Sigmoid colon (tissue), 7 donors: ENCODE measurements around the gene CLIC3. TPM values are rescaled to one million over a fixed set of nuclear protein-coding genes. Genes with fewer than 3 reads are reported as not detected.

Experiments used
- DNase-seq: peaks from one replicate; pipeline ENCODE4 v3.0.0-alpha.2; 2019
- H3K27ac ChIP-seq, 4 donors: fragments of 200-600 bp; sonication (generic); one replicate each; pipeline ENCODE4 v1.5.1; 2016 to 2019; ENCODE audit warnings: mild to moderate bottlenecking in 1 of 4
- H3K27me3 ChIP-seq, 3 donors: fragments of 200-600 bp; sonication (generic); one replicate each; pipeline ENCODE4 v1.5.1; 2019; ENCODE audit warnings: mild to moderate bottlenecking in 1 of 3
- H3K36me3 ChIP-seq, 4 donors: fragments of 200-600 bp; sonication (generic); one replicate each; pipeline ENCODE4 v1.5.1; 2016 to 2019
- H3K4me1 ChIP-seq, 4 donors: fragments of 200-600 bp; sonication (generic); one replicate each; pipeline ENCODE4 v1.5.1; 2017 to 2019
- H3K4me3 ChIP-seq, 4 donors: fragments of 200-600 bp; sonication (generic); one replicate each; pipeline ENCODE4 v1.5.1; 2017 to 2019; ENCODE audit warnings: mild to moderate bottlenecking in 2 of 4, moderate library complexity in 1 of 4
- H3K9me3 ChIP-seq, 4 donors: fragments of 200-600 bp in 3 of 4; sonication (generic) in 3 of 4; one replicate each; pipeline versions ENCODE4 v1.5.1 to v1.6.1; 2013 to 2019
- EP300 ChIP-seq, 4 donors: sonication (generic); formaldehyde crosslinking; IDR thresholded peaks; one replicate each; pipeline ENCODE4 v1.6.1; 2017; ENCODE audit warnings: antibody characterized with exemption in 4 of 4
- POLR2A ChIP-seq, 2 donors: fragments of 450-650 bp; IDR thresholded peaks; one replicate each; pipeline ENCODE4 v1.6.1; 2016; ENCODE audit warnings: antibody characterized with exemption in 2 of 2, mild to moderate bottlenecking in 2 of 2, moderate library complexity in 2 of 2
- POLR2AphosphoS5 ChIP-seq, 4 donors: sonication (generic); formaldehyde crosslinking; IDR thresholded peaks; one replicate each; pipeline ENCODE4 v1.6.1; 2017; ENCODE audit warnings: antibody characterized with exemption in 4 of 4
- WGBS, 2 donors: extraction: QIAGEN DNeasy Blood & Tissue Kit; methylation state at CpG; one replicate each; pipeline ENCODE4 v1.1.7; 2013; 5-methylcytosine and 5-hydroxymethylcytosine counted together
- intact Hi-C: fragments of 100-400 bp; cut with DNase I; formaldehyde crosslinking; loops from one replicate; pipeline ENCODE4 v1.15.1; 2023
- polyA plus RNA-seq, 3 donors: library from polyadenylated mRNA; stranded (reverse); fragments of 200-250 nt; gene quantifications; one replicate each; pipeline ENCODE4 v1.2.3, GENCODE V29; 2013
- total RNA-seq, 4 donors: library from RNA; depleted of rRNA; stranded (reverse); fragments of >200 nt; gene quantifications; one replicate each; pipeline ENCODE4 v1.1.0, GENCODE V29; 2016
- TF ChIP-seq, protein P1 (sequence below), 4 experiments: fragments of 450-650 bp in 3 of 4; fragments of 200-600 bp in 1 of 4; IDR thresholded peaks; one replicate each; pipeline ENCODE4 v1.5.1; 2016 to 2019; ENCODE audit warnings: antibody characterized with exemption in 4 of 4, mild to moderate bottlenecking in 3 of 4, moderate library complexity in 2 of 4
- donor health status: healthy with polysubstance abuse.
- donor health status: Bipolar disorder and iron deficiency.
- donor health status: healthy.

Gene CLIC3
- total and polyA plus RNA-seq, 7 donors, result 1.4 to 4.7 TPM; not detected in 5

DNA sequence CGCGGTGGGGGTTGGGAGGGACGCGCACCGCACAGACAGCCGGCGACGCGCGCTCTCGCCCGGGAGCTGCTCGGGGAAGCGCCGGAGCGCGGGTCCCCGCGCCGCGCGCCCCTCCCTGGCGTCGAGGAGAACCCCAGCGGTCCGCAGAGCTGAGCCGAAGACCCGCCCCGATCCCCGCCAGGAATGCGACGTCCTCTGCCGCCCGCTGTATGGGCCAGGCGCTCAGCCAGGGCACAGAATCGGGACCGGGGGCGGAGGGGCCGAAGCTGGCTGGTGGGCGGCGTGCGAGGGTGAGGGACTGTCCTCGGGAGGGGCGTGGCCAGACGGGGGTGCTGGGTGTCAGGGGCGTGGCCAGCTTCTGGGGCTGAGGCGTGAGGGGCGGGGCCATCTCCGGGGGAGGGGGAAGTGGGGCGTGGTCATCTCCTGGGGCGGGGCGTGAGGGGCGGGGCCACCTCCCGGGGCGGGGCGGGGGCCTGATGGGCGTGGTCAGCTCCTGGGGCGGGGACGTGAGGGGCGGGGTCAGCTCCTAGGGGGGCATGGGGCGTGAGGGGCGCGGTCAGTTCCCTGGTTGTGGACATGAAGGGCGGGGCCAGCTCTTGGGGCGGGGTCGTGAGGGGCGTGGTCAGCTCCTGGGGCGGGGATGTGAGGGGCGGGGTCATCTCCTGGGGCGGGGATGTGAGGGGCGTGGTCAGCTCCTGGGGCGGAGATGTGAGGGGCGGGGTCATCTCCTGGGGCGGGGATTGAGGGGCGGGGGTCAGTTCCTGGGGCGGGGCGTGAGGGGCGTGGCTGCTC lies 18.1 kb downstream of the CLIC3 start:
- intact Hi-C loops, result no loop called here
- Histone ChIP-seq H3K4me3 (peak overlapping the region; percentile 12 to 52 (median 42)), H3K9me3 (no peaks in the 10 kb centered on the region), H3K4me1 (peaks cover 0 to 15% (median 12%) of the 10 kb centered on the region in 4 donors), H3K27ac (peak overlapping the region in 2 of 4 donors; percentile 17 to 25), H3K36me3 (no peaks in the 10 kb centered on the region), H3K27me3 (peaks cover 0 to 38% (median 32%) of the 10 kb centered on the region in 3 donors)
- TF ChIP-seq, protein P1, sequence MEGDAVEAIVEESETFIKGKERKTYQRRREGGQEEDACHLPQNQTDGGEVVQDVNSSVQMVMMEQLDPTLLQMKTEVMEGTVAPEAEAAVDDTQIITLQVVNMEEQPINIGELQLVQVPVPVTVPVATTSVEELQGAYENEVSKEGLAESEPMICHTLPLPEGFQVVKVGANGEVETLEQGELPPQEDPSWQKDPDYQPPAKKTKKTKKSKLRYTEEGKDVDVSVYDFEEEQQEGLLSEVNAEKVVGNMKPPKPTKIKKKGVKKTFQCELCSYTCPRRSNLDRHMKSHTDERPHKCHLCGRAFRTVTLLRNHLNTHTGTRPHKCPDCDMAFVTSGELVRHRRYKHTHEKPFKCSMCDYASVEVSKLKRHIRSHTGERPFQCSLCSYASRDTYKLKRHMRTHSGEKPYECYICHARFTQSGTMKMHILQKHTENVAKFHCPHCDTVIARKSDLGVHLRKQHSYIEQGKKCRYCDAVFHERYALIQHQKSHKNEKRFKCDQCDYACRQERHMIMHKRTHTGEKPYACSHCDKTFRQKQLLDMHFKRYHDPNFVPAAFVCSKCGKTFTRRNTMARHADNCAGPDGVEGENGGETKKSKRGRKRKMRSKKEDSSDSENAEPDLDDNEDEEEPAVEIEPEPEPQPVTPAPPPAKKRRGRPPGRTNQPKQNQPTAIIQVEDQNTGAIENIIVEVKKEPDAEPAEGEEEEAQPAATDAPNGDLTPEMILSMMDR (IDR thresholded peaks at IDR 0.05), result no peak
- TF ChIP-seq POLR2A (IDR thresholded peaks at IDR 0.05) (no peak), EP300 (IDR thresholded peaks at IDR 0.05) (no peak), POLR2AphosphoS5 (IDR thresholded peaks at IDR 0.05) (no peak)
- no peak for DNase-seq
- 3 to 4% methylated on average over 78 of the region's 78 CpGs for WGBS, 2 donors

DNA sequence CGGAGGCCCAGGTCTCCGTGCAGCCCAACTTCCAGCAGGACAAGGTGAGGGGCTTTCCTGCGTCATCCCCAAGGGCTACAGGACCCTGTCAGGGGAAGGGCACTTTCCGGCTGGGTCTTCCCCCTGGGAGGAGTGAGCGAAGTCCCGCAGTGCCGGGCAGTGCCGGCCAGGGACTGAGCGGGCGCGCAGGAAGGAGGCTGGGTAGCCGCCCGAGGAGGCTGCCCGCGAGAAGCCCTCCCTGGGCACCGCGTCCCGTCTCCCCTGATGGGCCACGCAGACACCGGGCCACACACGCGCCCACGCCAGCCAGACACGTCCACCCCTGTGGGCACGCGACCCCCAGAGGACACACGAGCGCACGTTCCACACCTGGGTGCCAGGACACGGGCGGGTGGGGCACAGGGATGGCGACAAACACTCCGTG lies 18.7 kb downstream of the CLIC3 start:
- WGBS, 2 donors, result 14 to 32% methylated on average over 33 of the region's 33 CpGs
- DNase-seq, result no peak
- no peak for TF ChIP-seq POLR2AphosphoS5 (IDR thresholded peaks at IDR 0.05)
- no peak for TF ChIP-seq POLR2A (IDR thresholded peaks at IDR 0.05)
- TF ChIP-seq, protein P1 (IDR thresholded peaks at IDR 0.05), result no peak
- TF ChIP-seq EP300 (IDR thresholded peaks at IDR 0.05), result no peak
- intact Hi-C loops, result no loop called here
- no peaks in the 10 kb centered on the region for H3K9me3 ChIP-seq
- H3K4me1 ChIP-seq, result peaks cover 0 to 15% (median 12%) of the 10 kb centered on the region in 4 donors
- H3K4me3 ChIP-seq, result peak overlapping the region; percentile 12 to 52 (median 42)
- H3K27ac ChIP-seq, result peak overlapping the region in 2 of 4 donors; percentile 17 to 25
- no peaks in the 10 kb centered on the region for H3K36me3 ChIP-seq
- peaks cover 0 to 33% (median 26%) of the 10 kb centered on the region in 3 donors for H3K27me3 ChIP-seq

DNA sequence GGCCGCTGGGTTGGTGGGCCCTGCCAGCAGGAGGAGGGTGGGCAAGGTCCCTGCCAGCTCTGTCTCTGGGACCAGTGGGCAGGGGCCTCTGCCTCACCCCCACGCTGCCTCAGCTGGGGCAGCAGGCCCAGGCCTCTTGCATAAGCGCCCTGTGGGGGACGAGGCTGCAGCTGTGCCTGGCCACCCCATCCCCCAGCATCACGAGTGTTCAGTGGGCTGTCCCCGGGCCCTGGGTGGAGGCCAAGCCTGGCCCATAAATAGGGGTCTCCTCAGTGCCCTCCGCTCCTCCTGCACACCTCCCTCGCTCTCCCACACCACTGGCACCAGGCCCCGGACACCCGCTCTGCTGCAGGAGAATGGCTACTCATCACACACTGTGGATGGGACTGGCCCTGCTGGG lies 19.1 kb downstream of the CLIC3 start, which contains the start of gene PTGDS:
PTGDS (plus strand) TSS at position 282 of the 400 bp plus-strand sequence; CDS start at position 357, 75 bp downstream.
- Histone ChIP-seq H3K36me3 (no peaks in the 10 kb centered on the region), H3K4me3 (peak within 1 kb of the TSS; percentile 12 to 52 (median 42)), H3K27ac (peak within 1 kb of the TSS in 2 of 4 donors; percentile 17 to 25), H3K4me1 (peaks cover 0 to 15% (median 12%) of the 10 kb centered on the region in 4 donors), H3K9me3 (no peaks in the 10 kb centered on the region), H3K27me3 (peaks cover 0 to 33% (median 21%) of the 10 kb centered on the region in 3 donors)
- WGBS, 2 donors, result 80 to 81% methylated on average over 10 of the region's 10 CpGs
- DNase-seq, result no peak
- TF ChIP-seq EP300 (IDR thresholded peaks at IDR 0.05) (no peak), POLR2AphosphoS5 (IDR thresholded peaks at IDR 0.05) (no peak), POLR2A (IDR thresholded peaks at IDR 0.05) (no peak)
- TF ChIP-seq, protein P1 (IDR thresholded peaks at IDR 0.05), result no peak
- intact Hi-C loops, result no loop called here

DNA sequence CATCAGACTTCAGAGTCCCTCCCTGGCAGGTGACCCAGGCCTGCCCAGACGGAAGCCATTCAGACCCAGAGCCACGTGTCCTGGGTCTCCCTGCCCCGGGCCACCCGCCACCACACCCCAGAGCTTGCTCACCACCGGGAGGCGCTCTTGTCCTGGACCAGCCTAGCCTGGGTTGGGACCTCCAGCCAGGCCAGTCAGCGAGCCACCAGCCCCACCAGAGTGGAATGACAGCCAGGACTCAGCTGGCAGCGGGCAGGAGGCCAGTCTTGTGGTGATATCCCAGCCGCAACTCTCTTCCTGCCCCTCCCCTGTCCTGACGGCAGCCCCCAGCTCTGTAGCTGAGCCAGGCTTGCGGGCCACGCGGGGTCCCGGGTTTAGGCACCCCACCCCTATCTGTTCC lies 20.7 kb downstream of the CLIC3 start:
- Histone ChIP-seq H3K36me3 (no peaks in the 10 kb centered on the region), H3K4me3 (no peak overlapping the region), H3K27me3 (peaks cover 0 to 29% (median 6%) of the 10 kb centered on the region in 3 donors), H3K27ac (peak overlapping the region in 1 of 4 donors; percentile 27), H3K4me1 (peaks cover 0 to 15% (median 12%) of the 10 kb centered on the region in 4 donors), H3K9me3 (no peaks in the 10 kb centered on the region)
- 45 to 59% methylated on average over 14 of the region's 14 CpGs for WGBS, 2 donors
- TF ChIP-seq, protein P1 (IDR thresholded peaks at IDR 0.05), result no peak
- TF ChIP-seq POLR2AphosphoS5 (IDR thresholded peaks at IDR 0.05) (no peak), POLR2A (IDR thresholded peaks at IDR 0.05) (no peak), EP300 (IDR thresholded peaks at IDR 0.05) (no peak)
- intact Hi-C loops, result no loop called here
- DNase-seq, result no peak
